Stimulated activated CD4-positive, alpha-beta T cell treated with anti-CD3 and anti-CD28 coated beads, TNF-alpha, amount 100 ng/mL, for 4 hours (primary cell): ENCODE data around the gene KANK4.

Source experiments
- DNase-seq, 3 experiments: peaks; one replicate each; pipeline ENCODE4 v3.0.0-alpha.2; 2020; ENCODE audit warnings: low read depth in 3 of 3

The KANK4 gene

GRCh38 chr1:62208087-62208486 is 111.1 kb downstream of the KANK4 start:
- DNase-seq, result no peak

GRCh38 chr1:62207187-62207586 is 112.0 kb downstream of the KANK4 start:
- no peak for DNase-seq

- DNase-seq, result no peak
These were observed 120.5 kb downstream of the KANK4 start for GRCh38 chr1:62198781-62199125.

GRCh38 chr1:62198069-62198780 is 121.0 kb downstream of the KANK4 start:
- no peak for DNase-seq

- no peak for DNase-seq
These were observed 123.0 kb downstream of the KANK4 start for GRCh38 chr1:62196086-62196690.

- DNase-seq, result no peak
These were observed 124.3 kb downstream of the KANK4 start, which contains the start of gene L1TD1 for GRCh38 chr1:62194651-62195544. TSS of gene L1TD1 (plus strand) at chr1:62194849. CDS start at chr1:62206629, 11,780 bp downstream.

GRCh38 chr1:62188111-62188510 is 131.1 kb downstream of the KANK4 start:
- no peak for DNase-seq

- DNase-seq, result no peak
These were observed 131.7 kb downstream of the KANK4 start for GRCh38 chr1:62187548-62187947.
